Fibroblast of skin of scalp (primary cell): ENCODE data around the gene TGM1.
"Not testable (repeated sequence)": the region's sequence is repeated elsewhere in the genome, so short reads cannot be mapped to it uniquely, and the experiment has no call there.

Experiments used
- DNase-seq: peaks from one replicate; pipeline ENCODE4 v3.0.0-alpha.2; 2013

The TGM1 gene

DNA sequence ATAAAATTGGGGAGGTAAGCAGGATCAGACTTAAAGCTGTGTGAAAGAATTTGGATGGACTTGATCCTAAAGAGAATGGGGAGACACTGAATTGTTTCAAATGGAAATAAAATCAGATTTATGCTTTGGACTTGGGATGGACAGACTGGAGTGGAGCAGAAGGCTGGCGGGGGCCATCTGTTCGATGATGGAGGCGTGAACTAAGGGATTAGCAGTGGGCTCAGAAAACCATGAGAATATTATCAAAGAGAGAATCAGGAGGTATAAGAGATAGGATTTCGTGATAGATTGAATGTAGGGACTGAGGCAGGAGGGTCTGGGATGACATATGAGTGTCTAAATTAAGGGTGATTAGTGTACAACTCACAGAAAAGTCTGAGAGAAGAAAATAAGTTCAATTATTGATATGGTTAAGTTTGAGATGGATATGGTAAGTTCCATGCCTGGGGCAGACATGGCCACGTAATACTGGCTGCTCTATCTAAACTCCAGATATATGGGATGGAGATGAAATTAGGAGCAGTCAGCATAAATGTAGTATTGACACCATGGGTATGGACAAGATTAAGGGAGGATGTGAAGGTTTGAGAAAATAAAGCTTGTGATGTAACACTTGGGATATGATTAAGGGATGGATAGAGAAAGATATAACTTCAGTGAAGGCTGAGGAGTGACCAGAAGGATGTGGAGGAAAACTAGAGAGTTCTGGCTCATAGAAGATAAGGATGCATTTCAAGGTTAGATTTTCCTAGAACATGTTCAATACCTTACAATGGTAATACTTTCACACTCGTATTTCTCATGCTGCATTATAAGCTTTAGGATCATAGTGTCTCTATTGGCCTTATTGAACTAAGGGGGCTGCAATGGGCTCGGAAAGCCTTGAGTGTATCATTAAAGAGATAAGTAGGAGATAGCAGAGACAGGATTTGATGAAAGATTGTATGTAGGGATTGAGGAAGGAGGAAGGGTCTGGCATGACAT lies 58.5 kb downstream of the TGM1 start:
- no peak for DNase-seq

DNA sequence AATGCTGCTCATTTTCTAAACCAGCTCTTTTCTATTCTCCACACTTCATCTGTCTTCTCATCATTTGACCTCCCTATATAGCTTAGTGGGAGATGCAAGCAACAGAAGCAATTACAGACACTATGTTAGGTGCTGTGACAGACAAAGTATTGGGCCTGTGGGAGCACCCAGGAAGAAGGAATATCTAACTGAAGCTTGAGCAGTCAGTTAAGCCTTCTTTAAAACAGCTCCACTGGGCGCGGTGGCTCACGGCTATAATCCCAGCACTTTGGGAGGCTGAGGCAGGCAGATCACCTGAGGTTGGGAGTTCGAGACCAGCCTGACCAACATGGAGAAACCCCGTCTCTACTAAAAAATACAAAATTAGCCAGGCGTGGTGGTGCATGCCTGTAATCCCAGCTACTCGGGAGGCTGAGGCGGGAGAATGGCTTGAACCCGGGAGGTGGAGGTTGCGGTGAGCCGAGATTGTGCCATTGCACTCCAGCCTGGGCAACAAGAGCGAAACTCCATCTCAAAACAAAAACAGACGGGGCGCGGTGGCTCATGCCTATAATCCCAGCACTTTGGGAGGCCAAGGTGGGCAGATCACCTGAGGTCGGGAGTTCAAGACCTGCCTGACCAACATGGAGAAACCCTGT lies 59.6 kb downstream of the TGM1 start:
- not testable (repeated sequence) for DNase-seq

DNA sequence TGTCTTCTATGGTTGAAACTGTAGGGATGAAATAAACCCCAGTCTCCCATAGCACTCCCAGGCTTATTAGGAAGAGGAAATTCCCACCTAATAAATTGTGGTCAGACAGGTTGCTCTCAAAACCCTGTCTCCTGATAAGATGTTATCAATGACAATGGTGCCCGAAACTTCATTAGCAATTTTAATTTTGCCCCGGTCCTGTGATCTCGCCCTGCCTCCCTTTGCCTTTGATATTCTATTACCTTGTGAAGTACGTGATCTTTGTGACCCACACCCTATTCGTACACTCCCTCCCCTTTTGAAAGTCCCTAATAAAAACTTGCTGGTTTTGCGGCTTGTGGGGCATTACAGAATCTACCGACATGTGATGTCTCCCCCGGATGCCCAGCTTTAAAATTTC lies 60.4 kb downstream of the TGM1 start:
- DNase-seq = not testable (repeated sequence)
